Heart right ventricle (tissue), 16 donors: ENCODE results near the gene RAB2B. TPM values are rescaled to one million over a fixed set of nuclear protein-coding genes. Genes with fewer than 3 reads are reported as not detected.

ENCODE experiments used
- ATAC-seq, 8 donors: fragments of 200-7000 bp; cut with Tn5 transposase; one replicate each; pipeline ENCODE4 v1.9.1; 2020; ENCODE audit warnings: mild to moderate bottlenecking in 8 of 8, moderate library complexity in 8 of 8, moderate number of reproducible peaks in 1 of 8
- DNase-seq, 2 donors: peaks; one replicate each; pipeline ENCODE4 v3.0.0-alpha.2; 2020
- H3K27ac ChIP-seq, 10 donors: fragments of 200-600 bp; sonication (generic) in 2 of 10; one replicate each; pipeline versions ENCODE4 v1.5.0 to v1.8.0; 2020 to 2022; ENCODE audit warnings: mild to moderate bottlenecking in 3 of 10
- H3K27me3 ChIP-seq, 7 donors: fragments of 200-600 bp; one replicate each; pipeline ENCODE4 v1.8.0; 2021 to 2022; ENCODE audit warnings: mild to moderate bottlenecking in 2 of 7
- H3K36me3 ChIP-seq, 9 donors: fragments of 200-600 bp; sonication (generic) in 1 of 9; one replicate each; pipeline versions ENCODE4 v1.5.0 to v1.8.0; 2020 to 2022; ENCODE audit warnings: mild to moderate bottlenecking in 2 of 9
- H3K4me1 ChIP-seq, 9 donors: fragments of 200-600 bp; sonication (generic) in 1 of 9; one replicate each; pipeline versions ENCODE4 v1.5.0 to v1.8.0; 2020 to 2022; ENCODE audit warnings: mild to moderate bottlenecking in 4 of 9
- H3K4me3 ChIP-seq, 10 donors: fragments of 200-600 bp; sonication (generic) in 2 of 10; one replicate each; pipeline versions ENCODE4 v1.5.0 to v1.8.0; 2020 to 2022; ENCODE audit warnings: mild to moderate bottlenecking in 7 of 10, moderate library complexity in 2 of 10
- H3K9me3 ChIP-seq, 11 donors: fragments of 200-600 bp in 10 of 11; sonication (generic) in 2 of 11; one replicate each; pipeline versions ENCODE4 v1.5.0 to v1.8.0; 2013 to 2022; ENCODE audit warnings: mild to moderate bottlenecking in 2 of 11, control low read depth in 1 of 11, moderate library complexity in 1 of 11
- WGBS, 2 donors: extraction: QIAGEN DNeasy Blood & Tissue Kit; methylation state at CpG; one replicate each; pipeline ENCODE4 v1.1.7; 2013; ENCODE audit warnings: inconsistent platforms in 1 of 2; 5-methylcytosine and 5-hydroxymethylcytosine counted together
- intact Hi-C, 10 donors: fragments of 100-400 bp; cut with DNase I; formaldehyde crosslinking; loops; one replicate each; pipeline versions ENCODE4 v1.11.1 to v1.14.2; 2022
- polyA plus RNA-seq, 2 donors: library from polyadenylated mRNA; stranded (reverse); fragments of 200-250 nt; gene quantifications; one replicate each; pipeline ENCODE4 v1.2.3, GENCODE V29; 2013
- total RNA-seq, 10 donors: library from RNA; stranded (reverse); fragmentation: NEBNext Ultra II Directional in 3 of 10; extraction: Animal tissue kit (Norgen Biotek cat#: 25700) in 3 of 10; gene quantifications; one replicate each; pipeline versions ENCODE4 v1.2.1 to v1.2.4, GENCODE V29; 2021 to 2023
- TF ChIP-seq, protein P1 (sequence below), 9 donors: fragments of 200-600 bp; sonication (generic) in 2 of 9; IDR thresholded peaks; one replicate each; pipeline versions ENCODE4 v1.5.0 to v1.8.0; 2021 to 2022; ENCODE audit warnings: antibody characterized with exemption in 9 of 9, mild to moderate bottlenecking in 5 of 9, moderate library complexity in 1 of 9
- donor health status: Arrhythmogenic right ventricular cardiomyopathy.
- donor health status: ischemic (EF 13 %, LVEDD 7.1; RV severe dilation, severe dysfunction).
- donor health status: healthy with polysubstance abuse.
- donor health status: DM: no; HTN: yes; CAD: no.
- donor health status: DM: no; HTN: no; CAD: no.
- donor health status: ischemic (EF 25% LVEDD 6.9; RV normal size, moderate dysfunction).
- donor health status: ischemic (EF 25% LVEDD 5.7; RV mildly dilated, moderate dysfunction).
- donor health status: healthy.
- donor health status: DM: yes; HTN: yes; CAD: no.
- donor health status: Ischemic cardiomyopathy.
- donor health status: ischemic (EF 35%, LVEDD 5.7; RV mildly dilated, moderate dysfunction).
- donor health status: nonischemic (EF 11% LVEDD 7.7; RV severe dilation, severe dysfunction).
- donor health status: DM: yes; HTN: yes; CAD: no.
- donor health status: PGD.
- donor health status: ischemic (EF 29% LVEDD 5.4; RV normal size, mild dysfunction).
- donor health status: nonischemic (EF 23%, LVEDD 6.1; RV moderate dilation, normal function).

RAB2B gene
- total and polyA plus RNA-seq, 12 donors = 7.1 to 25.8 (median 18.1) TPM

DNA sequence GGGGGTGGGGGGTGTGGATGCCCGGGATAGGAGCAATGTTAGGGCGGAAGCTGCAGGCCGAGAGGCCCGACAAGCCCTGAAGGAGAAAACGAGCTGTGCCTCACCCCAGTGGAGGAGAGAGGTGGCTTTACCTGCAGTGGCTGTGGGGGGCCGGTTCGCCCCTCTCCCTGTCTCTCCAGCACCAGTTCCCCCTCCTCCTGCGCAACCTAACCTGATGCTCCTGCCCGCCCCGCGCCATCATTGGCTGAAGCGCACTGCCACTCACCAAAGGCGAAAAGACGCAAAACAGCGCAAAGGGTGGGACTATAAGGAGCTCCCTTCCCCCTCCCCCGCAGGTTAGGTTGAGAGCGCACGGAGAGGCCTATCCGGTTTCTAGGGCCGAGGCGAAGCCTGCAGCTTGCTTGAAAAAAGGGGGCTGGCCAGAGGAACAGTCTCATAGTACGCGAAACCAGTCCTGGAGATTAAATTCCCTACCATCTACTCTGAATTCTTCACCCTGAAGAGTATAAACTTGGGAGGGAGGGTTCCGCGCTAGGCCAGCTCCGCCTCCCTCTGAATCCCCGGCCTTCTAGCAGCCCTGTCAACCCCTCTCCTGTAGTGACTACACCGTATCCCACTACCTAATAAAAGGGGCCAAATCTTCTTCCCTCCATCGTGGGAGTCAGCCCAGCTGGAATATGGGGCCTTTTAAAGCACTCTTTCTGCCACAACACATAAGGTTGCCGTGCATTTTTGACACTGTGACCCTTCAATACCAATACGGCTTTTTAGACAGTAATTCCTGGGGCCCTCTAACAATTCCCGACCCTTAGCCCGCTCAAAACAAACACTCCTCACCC is 39.5 kb downstream of the RAB2B start:
- TF ChIP-seq, protein P1, sequence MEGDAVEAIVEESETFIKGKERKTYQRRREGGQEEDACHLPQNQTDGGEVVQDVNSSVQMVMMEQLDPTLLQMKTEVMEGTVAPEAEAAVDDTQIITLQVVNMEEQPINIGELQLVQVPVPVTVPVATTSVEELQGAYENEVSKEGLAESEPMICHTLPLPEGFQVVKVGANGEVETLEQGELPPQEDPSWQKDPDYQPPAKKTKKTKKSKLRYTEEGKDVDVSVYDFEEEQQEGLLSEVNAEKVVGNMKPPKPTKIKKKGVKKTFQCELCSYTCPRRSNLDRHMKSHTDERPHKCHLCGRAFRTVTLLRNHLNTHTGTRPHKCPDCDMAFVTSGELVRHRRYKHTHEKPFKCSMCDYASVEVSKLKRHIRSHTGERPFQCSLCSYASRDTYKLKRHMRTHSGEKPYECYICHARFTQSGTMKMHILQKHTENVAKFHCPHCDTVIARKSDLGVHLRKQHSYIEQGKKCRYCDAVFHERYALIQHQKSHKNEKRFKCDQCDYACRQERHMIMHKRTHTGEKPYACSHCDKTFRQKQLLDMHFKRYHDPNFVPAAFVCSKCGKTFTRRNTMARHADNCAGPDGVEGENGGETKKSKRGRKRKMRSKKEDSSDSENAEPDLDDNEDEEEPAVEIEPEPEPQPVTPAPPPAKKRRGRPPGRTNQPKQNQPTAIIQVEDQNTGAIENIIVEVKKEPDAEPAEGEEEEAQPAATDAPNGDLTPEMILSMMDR (IDR thresholded peaks at IDR 0.05) = no peak
- DNase-seq (peak; percentile 98 to 100), ATAC-seq (peak; percentile 99 to 100 (median 100))
- Histone ChIP-seq H3K27me3 (no peaks in the 10 kb centered on the region), H3K4me3 (peak overlapping the region; percentile 46 to 92 (median 82)), H3K36me3 (peaks cover 0 to 3% (median 0%) of the 10 kb centered on the region in 9 donors), H3K27ac (peak overlapping the region; percentile 49 to 95 (median 90)), H3K4me1 (peaks cover 0 to 37% (median 28%) of the 10 kb centered on the region in 9 donors), H3K9me3 (no peaks in the 10 kb centered on the region)
- WGBS, 2 donors = 4% methylated on average over 31 to 33 of the region's 33 CpGs
- intact Hi-C loops = loop anchor here in 6 of 10 donors (1.0 to 5.0 kb wide), 4 partner anchors 18 to 55 kb away; partner anchors contain the start of genes CHD8 (in 5 of the 6), RAB2B (in 1 of the 6) and SUPT16H (in 1 of the 6)

DNA sequence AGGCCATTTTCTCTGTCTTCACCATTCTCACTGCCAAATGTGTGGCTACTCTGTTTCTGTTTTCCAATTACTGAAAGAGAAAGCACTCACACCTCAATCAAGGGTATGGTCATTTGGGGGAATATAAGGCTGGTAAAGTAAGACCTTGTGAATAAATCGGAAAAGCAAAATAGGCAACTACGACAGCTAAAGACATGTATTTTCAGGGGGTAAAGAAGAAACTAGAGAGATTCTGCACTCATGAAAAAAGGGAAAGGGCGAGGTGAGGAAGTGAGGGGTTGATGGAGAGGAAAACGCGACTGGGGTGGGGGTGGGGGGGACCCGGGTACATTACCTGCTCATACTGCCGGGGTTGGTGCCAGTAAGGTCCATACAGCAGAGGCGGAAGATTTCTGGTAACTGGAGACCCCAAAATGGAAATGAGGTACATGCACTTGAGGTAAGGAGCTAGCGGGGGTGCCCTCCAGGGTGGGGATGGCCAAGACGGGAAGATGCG is 40.1 kb downstream of the RAB2B start:
- DNase-seq = no peak
- 2% methylated on average over 11 of the region's 11 CpGs for WGBS, 2 donors
- intact Hi-C loops = loop anchor here in 6 of 10 donors (1.0 to 5.0 kb wide), 4 partner anchors 18 to 54 kb away; partner anchors contain the start of genes CHD8 (in 5 of the 6), RAB2B (in 1 of the 6) and SUPT16H (in 1 of the 6)

DNA sequence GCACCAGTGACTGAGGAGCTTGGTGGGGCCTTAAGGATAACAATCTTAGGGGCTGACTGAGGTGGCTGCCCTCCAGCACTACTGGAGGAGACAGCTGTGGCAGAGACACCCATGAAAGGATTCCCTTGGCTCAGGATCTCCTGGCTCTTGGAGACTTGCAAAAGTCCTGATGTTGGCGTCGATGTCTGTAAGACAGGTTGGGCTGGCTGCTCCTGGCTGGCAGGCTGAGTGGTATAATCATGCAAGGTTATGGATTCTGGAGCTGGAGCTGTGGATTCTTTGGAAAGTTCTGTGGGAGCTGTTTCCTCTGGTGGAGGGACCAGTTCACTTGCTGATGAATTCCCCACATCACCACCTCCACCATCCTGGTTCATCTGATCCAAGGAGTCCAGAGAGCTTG is 45.6 kb downstream of the RAB2B start:
- peaks cover 0 to 32% (median 16%) of the 10 kb centered on the region in 9 donors for H3K4me1 ChIP-seq
- no peak overlapping the region for H3K27ac ChIP-seq
- no peak for ATAC-seq
- TF ChIP-seq, protein P1 (IDR thresholded peaks at IDR 0.05) = no peak
- H3K27me3 ChIP-seq = no peaks in the 10 kb centered on the region
- 98 to 100% methylated on average over 2 of the region's 2 CpGs for WGBS, 2 donors
- peaks cover 0 to 61% (median 37%) of the 10 kb centered on the region in 9 donors for H3K36me3 ChIP-seq
- no peak for DNase-seq
- intact Hi-C loops = loop anchor here in 1 of 10 donors (5.0 kb wide), 1 partner anchor 44 kb away; no protein-coding TSS in a partner anchor
- no peaks in the 10 kb centered on the region for H3K9me3 ChIP-seq
- no peak overlapping the region for H3K4me3 ChIP-seq

More for the DNA sequence above, 40.1 kb downstream of the RAB2B start:
- ATAC-seq = peak in 2 of 8 donors; percentile 25 to 43
- peak overlapping the region in 9 of 10 donors; percentile 81 to 95 (median 90) for H3K27ac ChIP-seq
- H3K4me3 ChIP-seq = peak overlapping the region; percentile 46 to 92 (median 82)
- no peaks in the 10 kb centered on the region for H3K27me3 ChIP-seq
- H3K4me1 ChIP-seq = peaks cover 0 to 37% (median 28%) of the 10 kb centered on the region in 9 donors
- TF ChIP-seq, protein P1 (IDR thresholded peaks at IDR 0.05) = no peak
- no peaks in the 10 kb centered on the region for H3K9me3 ChIP-seq
- peaks cover 0 to 6% (median 0%) of the 10 kb centered on the region in 9 donors for H3K36me3 ChIP-seq

DNA sequence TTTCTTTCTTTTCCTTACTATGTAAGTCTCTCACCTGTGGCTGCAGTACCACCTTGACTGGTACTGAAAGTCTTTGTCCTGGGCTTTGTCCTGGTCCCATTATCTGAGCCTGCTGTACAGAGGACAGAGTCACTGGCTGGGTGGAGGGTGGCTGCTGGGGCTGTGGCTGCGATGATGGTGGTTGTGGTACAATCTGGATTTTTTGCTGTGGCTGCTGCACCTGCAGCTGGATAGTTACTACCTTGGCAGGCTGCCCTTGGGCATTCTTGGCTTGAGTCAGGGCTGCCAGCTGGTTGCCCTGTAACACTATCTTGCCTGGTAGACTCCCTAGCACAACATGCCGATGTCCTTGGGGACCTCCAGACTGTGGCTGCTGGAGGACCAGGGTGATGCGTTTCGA is 47.8 kb downstream of the RAB2B start:
- no peaks in the 10 kb centered on the region for H3K9me3 ChIP-seq
- no peak overlapping the region for H3K4me3 ChIP-seq
- no peak overlapping the region for H3K27ac ChIP-seq
- H3K36me3 ChIP-seq = peaks cover 0 to 83% (median 58%) of the 10 kb centered on the region in 9 donors
- H3K27me3 ChIP-seq = no peaks in the 10 kb centered on the region
- peak in 6 of 8 donors; percentile 71 to 92 (median 84) for ATAC-seq
- DNase-seq = peak; percentile 29 to 43
- H3K4me1 ChIP-seq = peaks cover 0 to 14% (median 3%) of the 10 kb centered on the region in 9 donors
- 64 to 67% methylated on average over 4 of the region's 4 CpGs for WGBS, 2 donors
- intact Hi-C loops = no loop called here
- TF ChIP-seq, protein P1 (IDR thresholded peaks at IDR 0.05) = no peak
